GM23338 (cell line): Measurements from ENCODE around the gene EXOG. TPM values are rescaled to one million over a fixed set of nuclear protein-coding genes. Genes with fewer than 3 reads are reported as not detected.

Experiments
- ATAC-seq: fragments of 200-7000 bp; cut with Tn5 transposase; 3 replicates; pipeline ENCODE4 v1.9.1; 2020
- DNase-seq: peaks from one replicate; pipeline ENCODE4 v3.0.0-alpha.2; 2015; ENCODE audit warnings: low spot score
- H2AFZ ChIP-seq: fragments of 200-600 bp; sonication (generic); 2 replicates; pipeline ENCODE4 v1.8.0; 2016; ENCODE audit warnings: antibody characterized with exemption, mild to moderate bottlenecking, moderate library complexity
- H3F3A ChIP-seq: fragments of 200-600 bp; sonication (generic); replicated peaks from 2 replicates; pipeline ENCODE4 v1.8.0; 2017; ENCODE audit warnings: antibody characterized with exemption, mixed run types, low read depth
- H3K27ac ChIP-seq: fragments of 200-600 bp; sonication (generic); 2 replicates; pipeline ENCODE4 v1.6.1; 2016; ENCODE audit warnings: low read depth
- H3K27me3 ChIP-seq: fragments of 200-600 bp; sonication (generic); 2 replicates; pipeline ENCODE4 v1.8.0; 2016; ENCODE audit warnings: mild to moderate bottlenecking, mixed run types, moderate library complexity; ENCODE audit not compliant: insufficient read depth
- H3K36me3 ChIP-seq: fragments of 200-600 bp; sonication (generic); 2 replicates; pipeline ENCODE4 v1.8.0; 2016; ENCODE audit warnings: mild to moderate bottlenecking; ENCODE audit not compliant: insufficient read depth
- H3K4me1 ChIP-seq: fragments of 200-600 bp; sonication (generic); 2 replicates; pipeline ENCODE4 v1.8.0; 2016; ENCODE audit warnings: mild to moderate bottlenecking, moderate library complexity; ENCODE audit not compliant: insufficient read depth
- H3K4me2 ChIP-seq: fragments of 200-600 bp; sonication (generic); 2 replicates; pipeline ENCODE4 v1.7.1; 2017; ENCODE audit warnings: mixed run types
- H3K4me3 ChIP-seq: fragments of 200-600 bp; sonication (generic); 2 replicates; pipeline ENCODE4 v1.6.1; 2016; ENCODE audit warnings: mixed run types
- H3K79me2 ChIP-seq: fragments of 200-600 bp; sonication (generic); replicated peaks from 2 replicates; pipeline ENCODE4 v1.8.0; 2017; ENCODE audit warnings: mild to moderate bottlenecking; ENCODE audit not compliant: insufficient read depth
- H3K9me2 ChIP-seq: fragments of 200-600 bp; sonication (generic); 2 replicates; pipeline ENCODE4 v1.8.0; 2017; ENCODE audit not compliant: insufficient read depth
- H4K20me1 ChIP-seq: fragments of 200-600 bp; sonication (generic); replicated peaks from 2 replicates; pipeline ENCODE4 v1.8.0; 2017; ENCODE audit warnings: mild to moderate bottlenecking; ENCODE audit not compliant: insufficient read depth
- H3K27ac Mint-ChIP-seq: 2 replicates; pipeline ENCODE4 v1.8.0; 2020; ENCODE audit warnings: inconsistent platforms, mild to moderate bottlenecking, moderate library complexity, mixed read lengths
- H3K27me3 Mint-ChIP-seq: 3 replicates; pipeline ENCODE4 v1.8.0; 2022; ENCODE audit warnings: low read depth, mild to moderate bottlenecking, moderate library complexity, mixed read lengths, inconsistent platforms; ENCODE audit not compliant: insufficient read depth, poor library complexity
- H3K36me3 Mint-ChIP-seq: 3 replicates; pipeline ENCODE4 v1.8.0; 2021; ENCODE audit warnings: low read depth, mild to moderate bottlenecking, inconsistent platforms, moderate library complexity, mixed read lengths
- H3K4me1 Mint-ChIP-seq: 3 replicates; pipeline ENCODE4 v1.8.0; 2020; ENCODE audit warnings: mild to moderate bottlenecking, inconsistent platforms, mixed read lengths
- H3K4me3 Mint-ChIP-seq: 3 replicates; pipeline ENCODE4 v1.8.0; 2021; ENCODE audit warnings: moderate library complexity, mild to moderate bottlenecking, inconsistent platforms, mixed read lengths
- H3K9me3 Mint-ChIP-seq: 3 replicates; pipeline ENCODE4 v1.8.0; 2020; ENCODE audit warnings: moderate library complexity, mild to moderate bottlenecking, inconsistent platforms, mixed read lengths
- CREB1 ChIP-seq: fragments of 250-450 bp; sonication (Bioruptor Pico); IDR thresholded peaks from 2 replicates; pipeline ENCODE4 v1.5.0; 2020; ENCODE audit warnings: low read depth, mild to moderate bottlenecking, moderate library complexity
- EZH2 ChIP-seq: fragments of 200-600 bp; sonication (generic); IDR thresholded peaks from one replicate; pipeline ENCODE4 v1.8.0; 2017; ENCODE audit warnings: antibody characterized with exemption, mild to moderate bottlenecking, low read depth; ENCODE audit not compliant: unreplicated experiment
- EZH2phosphoT487 ChIP-seq: fragments of 200-600 bp; sonication (generic); IDR thresholded peaks from one replicate; pipeline ENCODE4 v1.8.1; 2018; ENCODE audit warnings: antibody characterized with exemption; ENCODE audit not compliant: unreplicated experiment
- NANOG ChIP-seq: IDR thresholded peaks from 2 replicates; pipeline ENCODE4 v1.6.1; 2016; ENCODE audit warnings: antibody characterized with exemption, borderline replicate concordance
- STAT1 ChIP-seq: IDR thresholded peaks from one replicate; pipeline ENCODE4 v1.6.1; 2016; ENCODE audit warnings: antibody characterized with exemption; ENCODE audit not compliant: unreplicated experiment
- ZNF114 ChIP-seq: fragments of 250-450 bp; sonication (Bioruptor Pico); IDR thresholded peaks from 2 replicates; pipeline ENCODE4 v1.5.0; 2020; ENCODE audit warnings: mild to moderate bottlenecking, moderate library complexity
- polyA plus RNA-seq: library from polyadenylated mRNA; unstranded; fragments of >200 nt; fragmentation: Nextera tagmentation; extraction: Ambion mirVana; gene quantifications from 2 replicates; pipeline ENCODE4 v1.2.1, GENCODE V29; 2016
- total RNA-seq: library from RNA; depleted of rRNA; stranded (reverse); fragments of >200 nt; shearing (Covaris generic); gene quantifications from 2 replicates; pipeline ENCODE4 v1.2.3, GENCODE V29; 2014
- TF ChIP-seq, protein P1 (sequence below): IDR thresholded peaks from one replicate; pipeline ENCODE4 v1.6.1; 2018; ENCODE audit warnings: antibody characterized with exemption; ENCODE audit not compliant: unreplicated experiment
- TF ChIP-seq, protein P2 (sequence below): IDR thresholded peaks from 2 replicates; pipeline ENCODE4 v1.6.1; 2016; ENCODE audit warnings: antibody characterized with exemption
- TF ChIP-seq, protein P3 (sequence below), 2 experiments: fragments of 200-600 bp in 1 of 2; sonication (generic) in 1 of 2; conservative IDR thresholded peaks; 2 replicates each; pipeline versions ENCODE4 v1.5.1 to v1.6.1; 2016 to 2017; ENCODE audit warnings: antibody characterized with exemption in 2 of 2, low read depth in 2 of 2, mild to moderate bottlenecking in 2 of 2, moderate library complexity in 1 of 2

Gene EXOG
- total and polyA plus RNA-seq, 2 experiments from 2014 or later, result 9.7 to 11.3 TPM

DNA sequence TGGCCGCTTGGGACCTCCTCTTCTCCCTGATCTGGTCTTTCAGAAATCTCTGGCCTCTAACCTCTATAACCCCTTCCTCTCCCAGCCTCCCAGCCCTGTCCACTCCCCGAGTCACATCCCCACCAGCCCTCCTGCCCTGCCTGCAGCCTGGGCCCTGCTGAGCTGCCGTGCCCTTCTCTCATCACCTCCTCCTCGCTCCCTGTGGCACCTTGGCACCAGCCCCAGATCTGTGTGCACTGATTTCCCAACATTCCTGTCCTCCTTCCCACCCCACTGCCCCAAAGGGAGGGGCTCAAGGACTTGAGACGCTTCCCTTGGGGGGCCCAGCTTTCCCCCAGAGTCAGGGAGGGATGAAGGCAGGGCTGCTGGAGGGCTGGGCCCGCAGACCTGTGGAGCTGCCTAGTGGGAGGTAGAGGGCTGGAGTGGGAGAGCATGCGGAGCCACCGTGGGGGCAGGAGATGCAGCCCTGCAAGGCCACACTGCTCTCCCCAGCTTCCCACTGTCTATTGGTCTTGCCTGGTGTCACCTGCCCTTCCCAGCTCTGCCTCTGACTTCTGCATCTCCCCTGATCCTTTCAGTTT is 42.7 kb downstream of the EXOG start (continued):
- TF ChIP-seq, protein P1, sequence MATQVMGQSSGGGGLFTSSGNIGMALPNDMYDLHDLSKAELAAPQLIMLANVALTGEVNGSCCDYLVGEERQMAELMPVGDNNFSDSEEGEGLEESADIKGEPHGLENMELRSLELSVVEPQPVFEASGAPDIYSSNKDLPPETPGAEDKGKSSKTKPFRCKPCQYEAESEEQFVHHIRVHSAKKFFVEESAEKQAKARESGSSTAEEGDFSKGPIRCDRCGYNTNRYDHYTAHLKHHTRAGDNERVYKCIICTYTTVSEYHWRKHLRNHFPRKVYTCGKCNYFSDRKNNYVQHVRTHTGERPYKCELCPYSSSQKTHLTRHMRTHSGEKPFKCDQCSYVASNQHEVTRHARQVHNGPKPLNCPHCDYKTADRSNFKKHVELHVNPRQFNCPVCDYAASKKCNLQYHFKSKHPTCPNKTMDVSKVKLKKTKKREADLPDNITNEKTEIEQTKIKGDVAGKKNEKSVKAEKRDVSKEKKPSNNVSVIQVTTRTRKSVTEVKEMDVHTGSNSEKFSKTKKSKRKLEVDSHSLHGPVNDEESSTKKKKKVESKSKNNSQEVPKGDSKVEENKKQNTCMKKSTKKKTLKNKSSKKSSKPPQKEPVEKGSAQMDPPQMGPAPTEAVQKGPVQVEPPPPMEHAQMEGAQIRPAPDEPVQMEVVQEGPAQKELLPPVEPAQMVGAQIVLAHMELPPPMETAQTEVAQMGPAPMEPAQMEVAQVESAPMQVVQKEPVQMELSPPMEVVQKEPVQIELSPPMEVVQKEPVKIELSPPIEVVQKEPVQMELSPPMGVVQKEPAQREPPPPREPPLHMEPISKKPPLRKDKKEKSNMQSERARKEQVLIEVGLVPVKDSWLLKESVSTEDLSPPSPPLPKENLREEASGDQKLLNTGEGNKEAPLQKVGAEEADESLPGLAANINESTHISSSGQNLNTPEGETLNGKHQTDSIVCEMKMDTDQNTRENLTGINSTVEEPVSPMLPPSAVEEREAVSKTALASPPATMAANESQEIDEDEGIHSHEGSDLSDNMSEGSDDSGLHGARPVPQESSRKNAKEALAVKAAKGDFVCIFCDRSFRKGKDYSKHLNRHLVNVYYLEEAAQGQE, result no peak
- no peak for TF ChIP-seq ZNF114
- TF ChIP-seq NANOG, result no peak
- TF ChIP-seq, protein P2, sequence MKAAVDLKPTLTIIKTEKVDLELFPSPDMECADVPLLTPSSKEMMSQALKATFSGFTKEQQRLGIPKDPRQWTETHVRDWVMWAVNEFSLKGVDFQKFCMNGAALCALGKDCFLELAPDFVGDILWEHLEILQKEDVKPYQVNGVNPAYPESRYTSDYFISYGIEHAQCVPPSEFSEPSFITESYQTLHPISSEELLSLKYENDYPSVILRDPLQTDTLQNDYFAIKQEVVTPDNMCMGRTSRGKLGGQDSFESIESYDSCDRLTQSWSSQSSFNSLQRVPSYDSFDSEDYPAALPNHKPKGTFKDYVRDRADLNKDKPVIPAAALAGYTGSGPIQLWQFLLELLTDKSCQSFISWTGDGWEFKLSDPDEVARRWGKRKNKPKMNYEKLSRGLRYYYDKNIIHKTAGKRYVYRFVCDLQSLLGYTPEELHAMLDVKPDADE, result no peak
- TF ChIP-seq EZH2phosphoT487, result no peak
- no peak for TF ChIP-seq EZH2
- TF ChIP-seq, protein P3, sequence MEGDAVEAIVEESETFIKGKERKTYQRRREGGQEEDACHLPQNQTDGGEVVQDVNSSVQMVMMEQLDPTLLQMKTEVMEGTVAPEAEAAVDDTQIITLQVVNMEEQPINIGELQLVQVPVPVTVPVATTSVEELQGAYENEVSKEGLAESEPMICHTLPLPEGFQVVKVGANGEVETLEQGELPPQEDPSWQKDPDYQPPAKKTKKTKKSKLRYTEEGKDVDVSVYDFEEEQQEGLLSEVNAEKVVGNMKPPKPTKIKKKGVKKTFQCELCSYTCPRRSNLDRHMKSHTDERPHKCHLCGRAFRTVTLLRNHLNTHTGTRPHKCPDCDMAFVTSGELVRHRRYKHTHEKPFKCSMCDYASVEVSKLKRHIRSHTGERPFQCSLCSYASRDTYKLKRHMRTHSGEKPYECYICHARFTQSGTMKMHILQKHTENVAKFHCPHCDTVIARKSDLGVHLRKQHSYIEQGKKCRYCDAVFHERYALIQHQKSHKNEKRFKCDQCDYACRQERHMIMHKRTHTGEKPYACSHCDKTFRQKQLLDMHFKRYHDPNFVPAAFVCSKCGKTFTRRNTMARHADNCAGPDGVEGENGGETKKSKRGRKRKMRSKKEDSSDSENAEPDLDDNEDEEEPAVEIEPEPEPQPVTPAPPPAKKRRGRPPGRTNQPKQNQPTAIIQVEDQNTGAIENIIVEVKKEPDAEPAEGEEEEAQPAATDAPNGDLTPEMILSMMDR (conservative IDR thresholded peaks at IDR 0.05; ENCODE audit: low read depth in 2 of 2), result no peak
- TF ChIP-seq STAT1, result no peak

DNA sequence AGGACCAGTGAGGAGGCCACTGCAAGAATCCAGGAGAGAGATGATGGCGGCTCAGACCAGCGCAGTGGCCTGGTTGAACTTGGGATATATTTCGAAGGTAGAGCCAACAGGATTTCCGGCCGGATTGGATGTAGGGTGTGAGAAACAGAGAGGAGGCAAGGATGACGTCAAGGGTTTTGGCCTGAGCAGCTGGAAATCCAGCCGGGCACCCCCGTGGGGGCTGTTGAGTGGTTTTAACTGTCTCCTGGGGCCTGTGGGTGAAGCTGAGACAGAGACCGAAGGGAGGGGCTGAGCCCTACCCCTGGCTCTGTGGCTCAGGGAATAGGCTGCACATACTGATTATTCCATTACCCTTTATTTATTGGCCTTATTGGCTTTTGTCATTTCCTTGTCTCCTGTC is 45.7 kb downstream of the EXOG start:
- H3K36me3 Mint-ChIP-seq, result peaks cover 5% of the 10 kb centered on the region; the same call in 1 of the 3 replicates
- Histone ChIP-seq H2AFZ (no peak overlapping the region), H3K79me2 (no peaks in the 10 kb centered on the region), H3K4me2 (no peak overlapping the region), H3K9me2 (0 out of 2 replicates have a peak, but pooled peaks cover 6% of the 10 kb centered on the region), H3K4me1 (no peaks in the 10 kb centered on the region; the same call in 1 of the 2 replicates), H3K4me3 (no peak overlapping the region), H3F3A (no peaks in the 10 kb centered on the region), H3K36me3 (no peaks in the 10 kb centered on the region), H3K27ac (no peak overlapping the region), H3K27me3 (no peaks in the 10 kb centered on the region), H4K20me1 (no peaks in the 10 kb centered on the region)
- H3K27ac Mint-ChIP-seq, result no peak overlapping the region
- peaks cover 12% of the 10 kb centered on the region for H3K4me1 Mint-ChIP-seq
- no peak for ATAC-seq
- DNase-seq, result no peak
- H3K9me3 Mint-ChIP-seq, result no peaks in the 10 kb centered on the region; the same call in 2 of the 3 replicates
- peaks cover 4% of the 10 kb centered on the region for H3K27me3 Mint-ChIP-seq
- H3K4me3 Mint-ChIP-seq, result no peak overlapping the region
- TF ChIP-seq NANOG (no peak), CREB1 (CRISPR knock-in tag) (no peak), EZH2phosphoT487 (no peak)
- TF ChIP-seq, protein P1, result no peak
